Measurements from ENCODE around the gene PPP1R12A.

DNA sequence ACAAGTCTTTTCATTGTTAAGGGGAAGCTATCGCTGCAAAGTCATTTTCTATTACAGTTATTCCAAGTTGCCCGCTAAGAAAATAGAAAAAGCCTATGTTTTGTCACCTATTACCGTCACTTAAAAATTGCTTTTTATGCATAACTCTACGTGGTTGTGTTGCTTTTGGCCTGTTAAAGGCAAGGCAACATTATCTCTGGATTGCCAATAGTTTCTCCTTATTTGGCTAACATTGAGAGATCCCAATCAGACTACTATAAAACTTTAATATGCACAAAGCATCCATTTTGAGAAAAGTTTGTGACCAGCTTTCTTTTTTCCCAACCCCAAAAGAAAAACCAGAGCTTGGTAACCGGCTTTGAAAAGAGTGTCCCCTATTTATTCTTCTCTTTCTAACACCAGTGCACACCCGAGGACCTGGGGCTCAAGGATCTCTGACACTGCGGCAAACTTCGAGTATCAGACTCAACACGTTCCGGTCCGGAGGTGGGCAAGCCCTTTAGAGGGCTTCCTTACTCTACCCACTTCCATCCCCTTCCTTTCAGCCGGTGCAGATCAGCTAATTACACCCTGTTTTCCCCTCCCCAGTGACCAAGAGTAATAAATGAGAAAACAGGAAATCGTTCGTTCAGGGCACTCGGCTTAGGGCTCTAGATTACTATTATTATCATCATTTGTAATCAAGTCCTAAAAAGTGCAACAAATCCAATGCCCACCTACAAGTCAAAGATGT is 1.2 kb downstream of the PPP1R12A start:
- TF ChIP-seq POLR2AphosphoS5 (IDR thresholded peaks at IDR 0.05): no peak
- TF ChIP-seq, protein P1, sequence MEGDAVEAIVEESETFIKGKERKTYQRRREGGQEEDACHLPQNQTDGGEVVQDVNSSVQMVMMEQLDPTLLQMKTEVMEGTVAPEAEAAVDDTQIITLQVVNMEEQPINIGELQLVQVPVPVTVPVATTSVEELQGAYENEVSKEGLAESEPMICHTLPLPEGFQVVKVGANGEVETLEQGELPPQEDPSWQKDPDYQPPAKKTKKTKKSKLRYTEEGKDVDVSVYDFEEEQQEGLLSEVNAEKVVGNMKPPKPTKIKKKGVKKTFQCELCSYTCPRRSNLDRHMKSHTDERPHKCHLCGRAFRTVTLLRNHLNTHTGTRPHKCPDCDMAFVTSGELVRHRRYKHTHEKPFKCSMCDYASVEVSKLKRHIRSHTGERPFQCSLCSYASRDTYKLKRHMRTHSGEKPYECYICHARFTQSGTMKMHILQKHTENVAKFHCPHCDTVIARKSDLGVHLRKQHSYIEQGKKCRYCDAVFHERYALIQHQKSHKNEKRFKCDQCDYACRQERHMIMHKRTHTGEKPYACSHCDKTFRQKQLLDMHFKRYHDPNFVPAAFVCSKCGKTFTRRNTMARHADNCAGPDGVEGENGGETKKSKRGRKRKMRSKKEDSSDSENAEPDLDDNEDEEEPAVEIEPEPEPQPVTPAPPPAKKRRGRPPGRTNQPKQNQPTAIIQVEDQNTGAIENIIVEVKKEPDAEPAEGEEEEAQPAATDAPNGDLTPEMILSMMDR (IDR thresholded peaks at IDR 0.05): no peak
- TF ChIP-seq EP300 (IDR thresholded peaks at IDR 0.05; ENCODE audit: low read depth): no peak

Measured in transverse colon (tissue), 4 donors.